AG04449 (cell line): ENCODE data around the gene BMP3.

Source experiments
- CTCF ChIA-PET: fragments of 350-600 bp; formaldehyde crosslinking; extraction: SDS; loops from one replicate; lab custom pipeline; 2021; ENCODE audit warnings: antibody characterized with exemption; lab: Yijun Ruan, JAX
- POLR2A ChIA-PET: fragments of 400-600, 350-600 bp; formaldehyde crosslinking; extraction: SDS; loops from one replicate; lab custom pipeline; 2020; ENCODE audit warnings: antibody characterized with exemption, inconsistent platforms; lab: Yijun Ruan, JAX
- DNase-seq: peaks from one replicate; pipeline ENCODE4 v3.0.0-alpha.2; 2010; ENCODE audit warnings: low read depth, low spot score
- H3K4me3 ChIP-seq: 2 replicates; pipeline ENCODE4 v1.5.1; 2011; ENCODE audit warnings: low read depth, mild to moderate bottlenecking, control low read depth, low read length
- CTCF ChIP-seq: IDR thresholded peaks from one replicate; pipeline ENCODE4 v1.5.1; 2011; ENCODE audit warnings: mild to moderate bottlenecking, moderate library complexity, low read length, control low read depth, inconsistent platforms; ENCODE audit not compliant: insufficient read depth; ENCODE audit errors: missing control alignments

The BMP3 gene

GRCh38 chr4:81023484-81023883 is 7.0 kb upstream of the BMP3 start:
- CTCF ChIA-PET: interaction anchor here (1.5 kb wide), 1 partner anchor 16 kb away, joined by 6 read pairs; no protein-coding TSS in a partner anchor
- DNase-seq: no peak
- POLR2A ChIA-PET: no interaction called here
- no peak for TF ChIP-seq CTCF
- no peak overlapping the region for H3K4me3 ChIP-seq

GRCh38 chr4:81030981-81031791 is 678 bp downstream of the BMP3 start:
- POLR2A ChIA-PET: no interaction called here
- TF ChIP-seq CTCF: no peak
- peak overlapping the region; percentile 40 for H3K4me3 ChIP-seq
- CTCF ChIA-PET: interaction anchor here (1.4 to 4.3 kb wide), 2 partner anchors 8 to 669 kb away, joined by 5 to 24 read pairs; no protein-coding TSS in a partner anchor
- DNase-seq: no peak

DNA sequence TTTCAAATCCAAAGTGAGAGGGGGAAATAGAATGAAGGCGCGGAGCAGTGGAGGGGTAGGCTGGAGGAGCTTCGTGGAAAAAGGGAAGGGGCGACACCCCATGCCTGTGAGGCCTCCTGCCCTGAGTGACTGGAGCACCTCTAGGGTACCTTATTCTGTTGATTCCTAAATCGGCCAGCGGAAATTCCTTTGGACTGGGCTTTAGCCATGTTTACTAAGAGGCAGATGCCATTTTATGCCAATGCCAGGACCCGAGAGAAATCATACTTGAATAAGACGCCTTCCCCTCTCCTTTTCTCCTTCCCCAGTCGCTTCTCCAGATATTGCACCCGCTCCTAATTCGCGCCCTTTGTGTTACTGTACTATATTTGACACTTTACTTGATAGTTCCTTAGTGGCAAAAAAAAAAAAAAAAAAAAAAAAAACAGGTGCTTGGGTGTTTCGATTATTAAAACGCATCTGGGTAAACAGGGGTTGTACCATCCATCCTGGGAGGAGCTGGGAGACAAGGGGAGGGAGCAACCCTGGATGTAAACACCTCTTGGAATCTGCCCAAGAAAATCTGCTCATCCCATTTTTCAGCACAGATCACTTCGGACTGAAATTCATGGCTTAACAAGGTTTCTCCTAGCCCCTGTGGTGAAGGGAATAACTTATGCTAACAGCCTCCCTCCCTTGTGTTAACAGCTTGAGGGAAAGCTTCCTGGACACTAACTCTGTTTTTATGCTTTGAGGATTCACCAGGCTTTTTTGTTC is 1.5 kb downstream of the BMP3 start:
- H3K4me3 ChIP-seq: no peak overlapping the region
- no peak for DNase-seq
- CTCF ChIA-PET: interaction anchor here (1.0 to 4.3 kb wide), 6 partner anchors 8 to 672 kb away, joined by 3 to 24 read pairs (median 5); no protein-coding TSS in a partner anchor

DNA sequence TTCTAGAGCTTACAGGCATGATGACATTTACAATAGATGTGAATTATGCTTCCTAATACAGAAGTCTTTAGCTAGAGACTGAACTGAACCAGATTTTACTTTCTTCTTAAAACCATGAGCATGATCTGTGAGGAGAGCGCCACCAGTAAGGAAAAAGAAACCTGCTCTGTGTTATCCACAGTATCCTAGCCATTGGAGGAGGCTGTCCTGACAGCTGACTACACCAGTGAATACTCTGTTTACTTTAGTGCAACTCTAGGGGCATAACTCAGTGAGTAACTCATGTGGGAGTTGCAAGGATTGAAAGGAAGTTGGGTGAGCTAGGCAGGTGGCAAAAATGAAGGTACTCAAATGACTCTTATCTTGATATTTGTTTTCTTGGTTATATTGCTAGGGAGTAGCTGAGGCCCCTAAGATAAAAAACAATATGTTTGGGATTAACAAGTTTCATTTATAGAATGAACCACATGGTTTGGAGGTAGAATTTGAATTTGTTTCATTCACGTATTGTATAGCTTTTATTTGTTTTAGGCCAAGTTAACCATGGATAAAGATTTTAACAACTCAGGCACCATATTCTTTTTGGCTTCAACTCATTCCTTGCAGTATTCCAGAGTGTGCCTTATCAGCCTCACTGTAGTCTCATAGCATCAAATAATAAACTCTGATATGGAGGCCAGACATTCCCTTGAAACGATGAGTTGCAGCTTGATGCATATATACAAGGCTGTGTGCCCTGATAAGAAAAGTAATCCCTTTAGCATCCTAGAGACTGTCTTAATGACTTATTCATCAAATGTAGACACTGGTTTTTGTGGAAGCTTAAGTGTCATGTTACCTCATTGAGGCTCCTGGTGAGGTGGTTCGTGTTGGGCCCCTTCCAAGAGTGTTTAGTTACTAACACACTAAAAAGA is 2.5 kb downstream of the BMP3 start:
- H3K4me3 ChIP-seq: no peak overlapping the region
- DNase-seq: no peak
- ChIA-PET POLR2A (no interaction called here), CTCF (interaction anchor here (0.6 to 1.7 kb wide), 5 partner anchors 11 to 674 kb away, joined by 3 to 6 read pairs (median 5); no protein-coding TSS in a partner anchor)
- TF ChIP-seq CTCF: no peak

More for the DNA sequence above, 1.5 kb downstream of the BMP3 start:
- TF ChIP-seq CTCF: no peak
- POLR2A ChIA-PET: no interaction called here

GRCh38 chr4:81038636-81039350 is 8.3 kb downstream of the BMP3 start:
- ChIA-PET CTCF (interaction anchor here (0.9 to 3.4 kb wide), 20 partner anchors 9 to 836 kb away, joined by 3 to 40 read pairs (median 5); partner anchors contain the start of gene BMP3), POLR2A (no interaction called here)
- TF ChIP-seq CTCF: no peak
- DNase-seq: no peak
- H3K4me3 ChIP-seq: no peak overlapping the region
